SKM-1 treated with dmso at 0.1 percent for 144 hours (cell line): ENCODE results near the gene RRAS.
"Not testable (repeated sequence)": the region's sequence is repeated elsewhere in the genome, so short reads cannot be mapped to it uniquely, and the experiment has no call there.

Experiments used
- DNase-seq: peaks from one replicate; lab custom pipeline; 2025; ENCODE audit not compliant: unreplicated experiment; lab: John Stamatoyannopoulos, UW

The RRAS gene

DNA sequence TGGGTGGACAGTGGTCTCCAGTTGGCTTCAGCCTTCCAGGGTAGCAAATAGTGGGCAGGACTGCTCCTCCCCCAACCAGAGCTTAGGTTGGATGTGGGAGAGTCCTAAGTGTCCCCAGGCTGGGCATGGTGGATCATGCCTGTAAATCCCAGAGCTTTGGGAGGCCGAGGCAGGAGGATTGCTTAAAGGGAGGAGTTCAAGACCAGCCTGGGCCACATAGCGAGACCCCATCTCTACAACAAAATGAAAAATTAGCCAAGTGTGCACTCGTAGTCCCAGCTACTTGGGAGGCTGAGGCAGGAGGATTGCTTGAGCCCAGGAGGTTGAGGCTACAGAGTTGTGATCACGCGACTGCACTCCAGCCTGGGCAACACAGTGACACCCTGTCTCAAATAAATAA, 7.4 kb downstream of the RRAS start:
- no peak for DNase-seq

DNA sequence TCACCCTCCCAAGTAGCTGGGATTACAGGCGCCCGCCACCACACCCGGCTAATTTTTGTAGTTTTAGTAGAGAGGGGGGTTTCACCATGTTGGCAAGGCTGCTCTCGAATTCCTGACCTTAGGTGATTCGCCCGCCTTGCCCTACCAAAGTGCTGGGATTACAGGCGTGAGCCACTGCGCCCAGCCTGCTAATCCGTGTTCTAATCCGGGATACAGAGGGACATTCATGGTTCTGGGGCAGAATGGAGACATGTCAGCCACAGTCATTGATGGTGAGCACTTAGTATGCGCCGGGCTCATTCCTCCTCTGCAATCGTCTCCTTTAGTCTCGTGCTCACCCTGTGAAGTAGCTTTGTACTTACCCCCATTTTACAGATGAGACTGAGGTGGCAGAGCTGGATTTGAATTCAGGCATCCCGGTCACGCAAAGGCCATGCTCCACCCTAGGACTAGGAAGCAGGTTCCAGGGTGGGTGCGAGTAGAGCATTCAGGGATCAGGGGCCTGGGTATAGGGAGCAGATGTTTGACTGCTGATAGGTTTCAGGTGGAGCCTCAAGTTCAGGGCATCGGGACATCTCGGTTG, 8.2 kb downstream of the RRAS start:
- no peak for DNase-seq

DNA sequence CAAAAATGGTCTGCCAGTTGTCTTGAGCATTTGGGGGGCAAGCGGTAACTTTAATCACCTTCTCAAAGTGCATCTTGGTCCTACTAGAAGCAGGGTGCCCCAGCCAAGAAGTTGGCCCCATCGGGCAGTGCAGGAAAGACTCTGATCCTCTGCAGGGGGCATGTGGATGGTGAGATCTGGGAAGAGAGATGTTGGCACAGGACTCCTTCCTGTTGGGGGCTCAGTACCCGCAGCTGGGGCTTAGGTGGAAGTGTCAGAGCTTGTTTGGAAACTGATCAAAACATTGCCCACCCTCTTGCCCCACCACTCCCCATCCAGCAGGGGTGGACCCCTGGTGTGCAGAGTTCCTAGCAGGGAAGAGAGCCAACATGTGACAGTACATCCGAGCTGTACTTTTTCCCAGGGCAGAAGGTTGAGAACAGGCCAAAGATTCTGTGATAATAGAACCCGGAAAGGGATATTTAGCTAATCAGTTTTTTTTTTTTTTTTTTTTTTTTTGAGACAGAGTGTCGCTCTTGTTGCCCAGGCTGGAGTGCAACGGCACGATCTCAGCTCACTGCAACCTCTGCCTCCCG, 8.8 kb downstream of the RRAS start:
- no peak for DNase-seq

DNA sequence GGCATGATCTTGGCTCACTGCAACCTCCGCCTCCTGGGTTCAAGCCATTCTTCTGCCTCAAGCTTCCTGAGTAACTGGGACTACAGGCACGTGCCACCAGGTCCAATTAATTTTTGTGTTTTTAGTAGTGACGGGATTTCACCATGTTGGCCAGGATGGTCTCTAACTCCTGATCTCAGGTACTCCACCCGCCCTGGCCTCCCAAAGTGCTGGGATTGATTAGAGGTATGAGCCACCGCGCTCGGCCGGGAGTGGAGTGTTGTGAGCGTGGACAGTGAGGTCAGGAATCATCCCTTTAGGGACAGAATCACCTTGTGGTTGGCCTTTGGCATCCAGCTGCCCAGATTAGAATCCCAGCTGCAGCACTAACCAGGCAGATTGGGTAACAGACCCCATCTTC, 10.3 kb downstream of the RRAS start:
- DNase-seq, result no peak

DNA sequence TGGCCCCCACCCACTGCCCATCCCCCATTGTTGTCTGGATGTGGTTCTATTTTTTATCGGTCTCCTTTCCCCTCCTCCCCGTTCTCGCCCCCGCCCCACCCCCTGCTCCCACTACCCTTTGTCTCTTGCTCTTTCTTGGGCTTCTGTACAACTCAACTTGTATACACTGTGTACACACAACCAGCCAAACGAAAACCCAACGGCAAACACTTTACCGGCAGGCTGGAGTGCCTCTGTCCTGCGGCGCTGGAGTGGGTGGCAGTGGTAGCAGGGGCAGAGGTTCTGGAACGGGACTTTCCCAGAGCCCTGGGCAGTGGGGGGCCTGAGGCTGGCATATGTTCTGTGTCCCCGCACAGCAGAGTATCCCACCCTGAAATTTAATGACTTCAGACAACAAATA, 13.7 kb downstream of the RRAS start:
- no peak for DNase-seq

DNA sequence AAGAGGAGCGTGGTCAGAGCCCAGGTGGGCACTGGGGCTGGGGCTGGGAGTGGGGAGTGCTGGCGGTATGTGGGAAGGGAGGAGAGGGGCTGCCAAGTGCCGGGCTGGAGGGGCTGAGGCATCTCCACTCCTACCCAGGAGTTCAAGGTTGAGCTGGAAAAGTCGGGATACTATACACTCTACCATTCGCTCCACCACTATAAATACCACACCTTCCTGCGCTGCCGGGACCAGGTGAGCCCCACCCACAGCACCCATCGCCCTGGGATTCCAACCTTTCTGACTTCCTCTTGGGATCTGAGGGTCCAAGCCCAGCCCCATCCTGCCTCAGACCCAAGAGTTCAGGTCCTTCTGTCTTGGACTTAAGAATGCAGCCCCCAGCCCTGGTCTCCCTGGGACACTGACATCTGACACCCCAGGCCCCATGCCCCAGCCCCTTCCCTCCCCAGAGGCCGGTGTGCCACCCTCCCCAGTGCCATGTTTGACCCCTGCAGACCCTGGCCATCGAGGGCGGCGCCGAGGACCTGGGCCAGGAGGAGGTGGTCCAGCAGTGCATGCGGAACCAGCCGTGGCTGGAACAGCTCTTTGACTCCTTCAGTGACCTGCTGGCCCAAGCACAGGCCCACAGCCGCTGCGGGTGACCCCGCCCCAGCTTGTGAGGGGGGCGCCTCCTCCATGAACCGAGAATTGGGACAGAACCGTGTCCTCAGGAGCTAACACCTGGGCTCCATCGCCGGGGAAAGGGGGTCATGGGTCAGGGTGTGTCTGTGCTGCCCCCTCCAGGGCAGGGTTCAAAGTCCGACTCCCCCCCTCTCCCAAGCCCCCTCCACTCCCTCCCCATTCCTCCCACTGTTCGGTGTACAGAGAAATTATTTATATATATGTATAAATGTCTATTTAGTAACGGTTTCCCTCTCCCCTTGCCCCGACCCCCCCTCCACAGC, 14.7 kb downstream of the RRAS start:
- no peak for DNase-seq

DNA sequence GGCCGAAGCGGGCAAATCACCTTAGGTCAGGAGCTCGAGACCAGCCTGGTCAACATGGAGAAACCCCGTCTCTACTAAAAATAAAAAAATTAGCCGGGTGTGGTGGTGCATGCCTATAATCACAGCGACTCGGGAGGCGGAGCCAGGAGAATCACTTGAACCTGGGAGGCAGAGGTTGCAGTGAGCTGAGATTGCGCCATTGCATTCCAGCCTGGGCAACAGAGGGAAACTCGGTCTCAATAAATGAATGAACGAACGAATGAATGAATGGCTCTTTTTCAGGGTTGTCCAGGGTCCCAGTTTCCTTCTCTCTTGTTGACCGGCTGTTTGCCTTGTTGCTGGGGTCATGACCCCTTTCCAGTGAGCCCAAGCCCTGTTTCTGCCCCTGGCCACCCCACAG, 22.1 kb downstream of the RRAS start:
- DNase-seq, result not testable (repeated sequence)

DNA sequence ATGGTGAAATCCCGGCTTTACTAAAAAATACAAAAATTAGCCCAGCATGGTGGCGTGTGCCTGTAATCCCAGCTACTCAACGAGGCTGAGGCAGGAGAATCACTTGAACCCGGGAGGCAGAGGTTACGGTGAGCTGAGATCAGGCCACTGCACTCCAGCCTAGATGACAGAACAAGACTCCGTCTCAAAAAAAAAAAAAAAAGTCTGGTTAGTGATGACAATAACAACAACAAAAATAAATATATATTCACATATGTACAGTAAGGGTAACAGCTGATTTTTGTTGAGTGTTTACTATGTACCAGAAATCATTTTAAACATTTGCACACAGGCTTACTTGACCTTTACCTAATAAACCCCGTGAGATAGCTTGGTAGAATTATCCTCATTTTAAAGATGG, 23.0 kb downstream of the RRAS start:
- no peak for DNase-seq

DNA sequence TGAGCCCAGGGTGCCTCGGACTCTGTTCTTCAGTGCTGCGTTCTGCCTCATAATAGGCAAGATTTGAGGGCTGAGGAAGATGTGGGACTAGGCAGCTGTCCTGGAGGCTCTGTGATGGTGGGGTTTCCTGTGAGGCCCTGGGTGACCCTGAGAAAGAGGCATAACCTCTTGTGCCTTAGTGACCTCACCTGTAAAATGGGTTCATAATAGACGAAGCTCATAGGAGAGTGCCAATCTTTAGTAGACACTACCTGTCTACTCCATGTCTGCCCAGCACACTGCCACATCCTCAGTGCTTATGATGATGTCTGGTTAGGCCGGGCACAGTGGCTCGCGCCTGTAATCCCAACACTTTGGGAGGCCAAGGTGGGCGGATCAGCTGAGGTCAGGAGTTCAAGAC, 23.4 kb downstream of the RRAS start:
- DNase-seq, result no peak

DNA sequence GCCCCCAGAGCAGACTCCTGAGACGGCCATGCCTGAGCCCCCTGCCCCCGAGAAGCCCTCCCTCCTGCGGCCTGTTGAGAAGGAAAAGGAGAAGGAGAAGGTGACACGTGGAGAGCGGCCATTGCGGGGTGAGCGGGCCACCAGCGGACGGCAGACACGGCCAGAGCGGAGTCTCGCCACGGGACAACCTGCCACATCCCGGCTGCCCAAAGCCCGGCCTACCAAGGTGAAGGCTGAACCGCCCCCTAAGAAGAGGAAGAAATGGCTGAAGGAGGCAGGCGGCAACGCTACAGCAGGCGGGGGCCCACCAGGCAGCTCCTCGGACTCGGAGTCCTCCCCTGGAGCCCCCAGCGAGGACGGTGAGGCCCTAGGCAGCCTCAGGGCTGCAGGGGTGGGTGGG, 24.1 kb downstream of the RRAS start:
- DNase-seq, result no peak

DNA sequence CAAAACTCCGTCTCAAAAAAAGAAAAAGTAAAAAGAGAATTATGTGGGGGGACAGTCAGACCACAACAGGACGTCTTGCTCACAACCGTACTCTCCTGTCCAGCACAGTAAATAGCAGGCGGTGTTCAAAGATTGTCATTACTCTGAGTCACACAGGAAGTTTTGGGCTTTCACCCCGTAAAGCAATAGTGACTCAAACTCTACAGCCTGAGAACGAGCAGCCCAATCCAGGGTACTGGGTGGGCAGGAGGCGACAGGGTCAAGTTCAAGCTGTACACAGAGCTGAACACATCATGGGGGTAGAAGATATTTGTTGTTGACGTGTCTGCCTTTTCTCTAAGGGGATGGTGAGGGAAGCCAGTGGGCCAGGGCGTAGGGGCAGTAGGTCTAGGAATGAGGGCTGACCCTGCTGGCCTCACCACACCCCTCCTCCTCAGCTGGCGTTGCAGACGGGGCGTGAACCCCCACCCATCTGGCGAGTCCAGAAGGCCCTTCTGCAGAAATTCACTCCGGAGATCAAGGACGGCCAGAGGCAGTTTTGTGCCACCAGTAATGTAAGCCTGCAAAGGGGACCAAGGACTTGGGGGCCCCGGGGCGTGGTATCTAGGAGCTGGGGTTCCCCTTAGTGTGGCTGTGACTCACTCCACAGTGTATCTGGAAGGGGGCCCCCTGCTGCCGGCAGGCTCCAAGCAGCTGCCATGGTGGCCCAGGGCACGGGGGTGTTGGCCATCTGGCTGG, 25.7 kb downstream of the RRAS start:
- DNase-seq, result no peak

DNA sequence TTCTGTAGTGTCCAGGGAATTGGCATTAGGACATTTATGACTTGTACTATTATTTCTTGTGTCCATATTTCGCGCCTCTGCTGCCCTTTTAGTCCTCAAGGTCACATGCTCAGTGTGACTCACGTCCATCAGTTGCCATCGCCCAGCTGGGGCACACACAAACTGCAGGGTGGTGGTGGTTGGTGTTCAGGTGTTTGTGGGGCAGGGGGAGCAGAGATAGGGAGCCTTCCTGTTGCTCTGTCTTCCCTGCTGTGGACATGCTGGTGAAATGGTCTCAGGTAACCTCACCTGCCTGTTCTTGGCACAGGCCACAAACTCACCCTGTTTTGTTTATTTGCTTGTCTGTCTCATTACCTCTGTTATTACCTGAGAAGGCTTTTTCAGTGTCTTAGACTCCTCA, 26.6 kb downstream of the RRAS start:
- DNase-seq, result no peak

DNA sequence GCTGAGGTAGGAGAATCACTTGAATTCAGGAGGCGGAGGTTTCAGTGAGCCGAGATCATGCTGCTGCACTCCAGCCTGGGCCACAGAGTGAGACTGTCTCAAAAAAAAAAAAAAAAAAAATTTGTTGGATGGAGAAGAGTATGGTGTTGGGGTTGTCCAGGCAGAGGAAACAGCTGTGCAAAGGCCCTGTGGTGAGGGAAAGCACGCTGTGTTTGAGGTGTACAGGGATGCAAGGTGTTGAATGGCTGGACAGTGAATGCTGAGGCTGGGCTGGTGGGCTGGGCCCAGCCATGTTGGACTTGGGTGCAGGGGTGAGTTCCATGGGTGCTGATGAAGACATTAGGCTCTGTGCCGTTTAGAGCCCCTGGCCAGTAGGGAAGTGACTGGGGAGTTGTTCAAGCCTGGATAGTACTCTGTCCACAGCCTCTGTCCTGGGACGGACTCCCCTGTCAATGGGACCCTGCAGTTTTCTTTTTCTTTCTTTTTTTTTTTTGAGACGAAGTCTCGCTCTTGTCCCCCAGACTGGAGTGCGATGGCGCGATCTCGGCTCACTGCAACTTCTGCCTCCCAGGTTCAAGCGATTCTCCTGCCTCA, 30.3 kb downstream of the RRAS start:
- DNase-seq, result no peak

DNA sequence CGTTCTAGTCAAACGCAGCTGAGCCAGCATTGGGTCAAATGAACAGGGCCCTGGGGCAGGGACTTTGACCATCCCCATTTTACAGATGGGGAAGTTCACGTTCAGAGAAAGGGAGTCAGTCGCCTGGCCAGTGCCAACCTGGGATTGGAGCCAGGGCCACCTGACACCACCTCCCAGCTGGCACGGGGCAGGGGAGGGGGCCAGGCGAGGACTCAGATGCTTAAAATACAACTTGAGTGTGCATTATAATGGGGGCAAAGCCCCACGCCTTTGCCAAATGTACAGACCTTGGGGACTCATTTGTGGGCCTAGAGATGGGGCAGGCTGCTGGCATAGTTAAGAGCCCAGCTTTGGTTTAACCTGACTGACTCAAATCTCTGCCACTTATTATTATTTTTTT, 34.3 kb downstream of the RRAS start:
- no peak for DNase-seq

DNA sequence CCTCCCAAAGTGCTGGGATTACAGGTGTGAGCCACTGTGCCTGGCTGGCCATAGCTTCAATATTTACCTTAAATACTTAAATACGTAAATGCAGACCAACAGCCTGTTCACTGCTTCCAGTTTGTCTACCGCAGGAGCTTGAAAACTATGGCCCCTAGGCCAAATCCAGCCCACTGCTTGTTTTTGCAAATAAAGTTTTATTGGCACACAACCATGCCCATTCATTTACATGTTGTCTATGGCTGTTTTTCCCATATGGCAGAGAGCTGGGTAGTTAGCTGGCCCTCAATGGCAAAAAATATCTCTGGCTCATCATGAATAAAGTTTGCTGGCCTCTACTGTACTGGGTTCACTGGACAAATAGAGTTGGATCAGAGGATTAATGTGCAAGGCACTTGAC, 37.1 kb downstream of the RRAS start:
- DNase-seq, result no peak

DNA sequence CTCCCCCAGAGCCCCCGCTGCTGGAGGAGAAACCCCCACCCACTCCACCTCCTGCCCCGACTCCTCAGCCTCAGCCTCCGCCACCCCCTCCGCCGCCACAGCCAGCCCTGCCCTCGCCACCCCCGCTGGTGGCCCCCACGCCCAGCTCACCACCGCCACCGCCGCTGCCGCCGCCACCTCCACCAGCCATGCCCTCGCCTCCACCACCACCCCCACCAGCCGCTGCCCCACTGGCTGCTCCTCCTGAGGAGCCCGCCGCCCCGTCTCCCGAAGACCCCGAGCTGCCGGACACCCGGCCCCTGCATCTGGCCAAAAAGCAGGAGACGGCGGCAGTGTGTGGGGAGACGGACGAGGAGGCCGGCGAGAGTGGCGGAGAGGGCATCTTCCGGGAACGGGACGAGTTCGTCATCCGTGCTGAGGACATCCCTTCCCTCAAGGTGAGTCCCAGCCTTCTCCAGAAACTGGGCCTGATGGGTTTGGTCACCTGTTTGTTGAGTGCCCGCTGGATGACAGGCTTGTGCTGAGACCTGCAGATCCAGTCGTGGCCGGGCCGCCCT, 38.4 kb downstream of the RRAS start:
- no peak for DNase-seq

DNA sequence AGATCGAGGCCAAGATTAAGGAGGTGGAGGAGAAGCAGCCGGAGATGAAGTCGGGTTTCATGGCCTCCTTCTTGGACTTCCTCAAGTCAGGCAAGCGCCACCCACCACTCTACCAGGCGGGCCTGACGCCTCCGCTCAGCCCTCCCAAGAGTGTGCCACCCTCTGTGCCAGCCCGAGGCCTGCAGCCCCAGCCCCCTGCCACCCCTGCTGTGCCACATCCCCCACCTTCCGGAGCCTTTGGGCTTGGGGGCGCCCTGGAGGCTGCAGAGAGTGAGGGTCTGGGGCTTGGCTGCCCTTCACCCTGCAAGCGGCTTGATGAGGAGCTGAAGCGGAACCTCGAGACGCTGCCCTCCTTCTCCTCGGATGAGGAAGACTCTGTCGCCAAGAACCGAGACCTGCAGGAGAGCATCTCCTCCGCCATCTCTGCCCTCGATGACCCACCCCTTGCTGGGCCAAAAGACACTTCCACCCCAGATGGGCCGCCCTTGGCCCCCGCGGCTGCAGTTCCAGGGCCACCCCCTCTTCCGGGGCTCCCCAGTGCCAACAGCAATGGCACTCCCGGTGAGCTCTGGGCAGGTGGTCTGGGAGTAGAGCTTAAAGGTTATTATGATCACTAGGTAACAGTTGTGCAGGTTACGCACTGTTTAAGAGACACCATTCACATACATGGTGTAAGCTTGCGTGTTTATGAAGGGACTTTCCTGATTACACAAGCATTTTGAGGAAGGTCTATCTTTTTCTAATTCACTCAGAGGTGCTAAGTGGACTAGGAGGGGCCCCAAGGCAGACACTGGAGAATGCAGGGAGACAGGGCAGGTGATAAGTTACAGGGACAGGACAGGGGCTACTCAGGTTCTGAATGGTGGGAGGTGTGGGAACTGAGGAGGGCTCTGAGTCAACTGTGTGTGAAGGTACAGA, 40.3 kb downstream of the RRAS start:
- DNase-seq, result no peak

DNA sequence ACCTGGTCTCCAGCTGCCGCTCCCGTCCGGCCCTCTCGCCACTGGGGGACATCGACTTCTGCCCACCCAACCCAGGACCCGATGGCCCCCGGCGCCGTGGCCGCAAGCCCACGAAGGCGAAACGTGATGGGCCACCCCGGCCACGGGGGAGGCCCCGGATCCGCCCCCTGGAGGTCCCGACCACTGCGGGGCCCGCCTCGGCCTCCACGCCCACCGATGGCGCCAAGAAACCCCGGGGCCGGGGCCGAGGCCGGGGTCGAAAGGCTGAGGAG, 42.3 kb downstream of the RRAS start:
- DNase-seq, result no peak

DNA sequence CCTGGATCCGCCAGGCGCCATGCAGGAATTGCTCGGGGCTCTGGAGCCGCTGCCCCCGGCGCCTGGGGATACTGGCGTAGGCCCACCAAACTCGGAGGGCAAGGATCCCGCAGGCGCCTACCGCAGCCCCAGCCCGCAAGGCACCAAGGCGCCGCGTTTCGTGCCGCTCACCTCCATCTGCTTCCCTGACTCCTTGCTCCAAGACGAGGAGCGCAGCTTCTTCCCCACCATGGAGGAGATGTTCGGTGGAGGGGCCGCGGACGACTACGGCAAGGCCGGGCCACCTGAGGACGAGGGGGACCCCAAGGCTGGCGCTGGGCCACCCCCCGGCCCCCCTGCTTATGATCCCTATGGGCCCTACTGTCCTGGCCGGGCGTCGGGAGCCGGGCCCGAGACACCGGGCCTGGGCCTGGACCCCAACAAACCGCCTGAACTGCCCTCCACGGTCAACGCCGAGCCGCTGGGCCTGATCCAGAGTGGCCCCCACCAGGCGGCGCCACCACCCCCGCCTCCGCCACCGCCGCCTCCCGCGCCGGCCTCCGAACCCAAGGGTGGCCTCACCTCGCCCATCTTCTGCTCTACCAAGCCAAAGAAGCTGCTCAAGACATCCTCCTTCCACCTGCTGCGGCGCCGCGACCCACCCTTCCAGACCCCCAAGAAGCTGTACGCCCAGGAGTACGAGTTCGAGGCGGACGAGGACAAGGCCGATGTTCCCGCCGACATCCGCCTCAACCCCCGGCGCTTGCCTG, 42.8 kb downstream of the RRAS start:
- no peak for DNase-seq

DNA sequence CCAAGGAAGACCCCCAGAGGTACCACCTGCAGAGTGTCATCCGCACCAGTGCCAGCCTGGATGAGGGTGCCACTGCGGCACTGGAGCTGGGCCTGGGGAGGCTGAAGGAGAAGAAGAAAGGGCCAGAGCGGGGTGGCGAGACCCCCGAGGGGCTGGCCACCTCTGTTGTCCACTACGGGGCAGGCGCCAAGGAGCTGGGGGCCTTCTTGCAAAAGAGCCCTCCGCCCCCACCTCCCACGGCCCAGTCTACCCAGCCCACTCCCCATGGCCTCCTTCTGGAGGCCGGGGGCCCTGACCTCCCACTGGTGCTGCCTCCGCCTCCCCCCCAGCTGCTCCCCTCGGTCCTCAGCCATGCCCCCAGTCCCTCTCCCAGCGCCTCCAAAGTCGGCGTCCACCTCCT, 43.5 kb downstream of the RRAS start:
- no peak for DNase-seq
